Endothelial cell of umbilical vein (primary cell): Measurements from ENCODE around the gene IL32. TPM values are rescaled to one million over a fixed set of nuclear protein-coding genes. Genes with fewer than 3 reads are reported as not detected.
A peak's percentile ranks its signal among the peaks of the same experiment; 100 is the strongest.

ENCODE experiments used
- BruUV-seq: library from RNA; stranded (reverse); fragments of 400-500 nt; replicated peaks from 2 replicates; lab custom pipeline; 2021; lab: Mats Ljungman, UMichigan
- CTCF ChIA-PET: fragments of 300-600, 350-600 bp; sonication (Branson Sonifier 250); formaldehyde crosslinking; loops from one replicate; lab custom pipeline; 2021; ENCODE audit warnings: antibody characterized with exemption, inconsistent platforms; lab: Charles Lee
- POLR2A ChIA-PET: fragments of 300-600, 350-600 bp; sonication (Branson Sonifier 250); formaldehyde crosslinking; loops from one replicate; lab custom pipeline; 2021; ENCODE audit warnings: antibody characterized with exemption, inconsistent platforms; lab: Charles Lee
- DNase-seq: peaks from one replicate; pipeline ENCODE4 v3.0.0-alpha.2; 2011; ENCODE audit warnings: low read depth, low spot score
- FAIRE-seq: peaks from 2 replicates; lab custom pipeline; 2011; peaks lifted over from hg19 to GRCh38; lab: Jason Lieb, UNC
- H2AFZ ChIP-seq: 2 replicates; pipeline ENCODE4 v1.6.0; 2012; ENCODE audit warnings: low read depth, low read length, control low read depth, inconsistent platforms
- H3K27ac ChIP-seq: 2 replicates; pipeline ENCODE4 v1.5.1; 2011; ENCODE audit warnings: low read depth, mild to moderate bottlenecking, control low read depth, low read length, moderate library complexity; ENCODE audit not compliant: insufficient read depth
- H3K27me3 ChIP-seq, 2 experiments: 2 replicates each; pipeline versions ENCODE4 v1.6.0 to v1.6.1; 2011; ENCODE audit warnings: low read length in 2 of 2, mixed read lengths in 1 of 2; ENCODE audit not compliant: control insufficient read depth in 2 of 2, insufficient read depth in 2 of 2
- H3K36me3 ChIP-seq, 2 experiments: 2 replicates in 1 of 2; 3 replicates in 1 of 2; pipeline ENCODE4 v1.5.1; 2011; ENCODE audit warnings: low read length in 2 of 2, mild to moderate bottlenecking in 1 of 2, moderate library complexity in 1 of 2; ENCODE audit not compliant: control insufficient read depth in 2 of 2, insufficient read depth in 2 of 2; ENCODE audit errors: extremely low read depth in 1 of 2
- H3K4me1 ChIP-seq: 3 replicates; pipeline ENCODE4 v1.5.1; 2011; ENCODE audit warnings: mild to moderate bottlenecking, low read length; ENCODE audit not compliant: control insufficient read depth, insufficient read depth; ENCODE audit errors: extremely low read depth
- H3K4me2 ChIP-seq: 2 replicates; pipeline ENCODE4 v1.6.1; 2011; ENCODE audit warnings: low read length, control low read depth, mixed read lengths; ENCODE audit not compliant: insufficient read depth
- H3K4me3 ChIP-seq, 3 experiments: fragments of 200-600 bp in 1 of 3; sonication (generic), shearing (Covaris generic) in 1 of 3; replicated peaks in 1 of 3; 2 replicates each; pipeline ENCODE4 v1.5.1; 2011 to 2016; ENCODE audit warnings: control low read depth in 3 of 3, low read length in 3 of 3, mild to moderate bottlenecking in 2 of 3, inconsistent platforms in 1 of 3, low read depth in 1 of 3, moderate library complexity in 1 of 3; ENCODE audit not compliant: insufficient read depth in 1 of 3
- H3K79me2 ChIP-seq: 2 replicates; pipeline ENCODE4 v1.6.0; 2012; ENCODE audit warnings: low read length, inconsistent platforms; ENCODE audit not compliant: control insufficient read depth, insufficient read depth
- H3K9ac ChIP-seq: replicated peaks from 2 replicates; pipeline ENCODE3; 2011; ENCODE audit warnings: low read length, control low read depth; ENCODE audit not compliant: insufficient read depth; ENCODE audit errors: extremely low read depth
- H3K9me1 ChIP-seq: replicated peaks from 3 replicates; pipeline ENCODE4 v1.6.0; 2011; ENCODE audit warnings: mild to moderate bottlenecking, low read length; ENCODE audit not compliant: control insufficient read depth, insufficient read depth; ENCODE audit errors: extremely low read depth
- H3K9me3 ChIP-seq: replicated peaks from 2 replicates; pipeline ENCODE4 v1.5.1; 2012; ENCODE audit warnings: low read length, inconsistent platforms; ENCODE audit not compliant: control insufficient read depth, insufficient read depth
- H4K20me1 ChIP-seq: replicated peaks from 2 replicates; pipeline ENCODE3; 2011; ENCODE audit warnings: mild to moderate bottlenecking, low read length; ENCODE audit not compliant: control insufficient read depth, insufficient read depth; ENCODE audit errors: extremely low read depth
- EZH2 ChIP-seq: IDR thresholded peaks from 2 replicates; pipeline ENCODE4 v1.6.1; 2012; ENCODE audit warnings: borderline replicate concordance, low read depth, mild to moderate bottlenecking, moderate library complexity, low read length, inconsistent platforms; ENCODE audit not compliant: severe bottlenecking
- FOS ChIP-seq: IDR thresholded peaks from 2 replicates; pipeline ENCODE4 v1.6.1; 2011; ENCODE audit warnings: mild to moderate bottlenecking, low read length, moderate library complexity, borderline replicate concordance; ENCODE audit not compliant: insufficient read depth
- GATA2 ChIP-seq: IDR thresholded peaks from 2 replicates; pipeline ENCODE4 v1.7.0; 2011; ENCODE audit warnings: low read depth, mild to moderate bottlenecking, moderate library complexity, mixed read lengths, low read length; ENCODE audit not compliant: insufficient read length, insufficient read depth
- JUN ChIP-seq: IDR thresholded peaks from 2 replicates; pipeline ENCODE4 v1.6.1; 2011; ENCODE audit warnings: borderline replicate concordance, low read depth; ENCODE audit not compliant: insufficient read length, insufficient read depth
- MYC ChIP-seq: IDR thresholded peaks from one replicate; pipeline ENCODE4 v1.6.1; 2011; ENCODE audit warnings: mild to moderate bottlenecking, low read depth, low read length
- POLR2A ChIP-seq: IDR thresholded peaks from 2 replicates; pipeline ENCODE4 v1.6.1; 2012; ENCODE audit warnings: low read depth, mild to moderate bottlenecking, control low read depth, low read length
- POLR2AphosphoS5 ChIP-seq: IDR thresholded peaks from 2 replicates; pipeline ENCODE4 v1.6.1; 2012; ENCODE audit warnings: low read depth, mild to moderate bottlenecking, control low read depth, low read length, moderate library complexity; ENCODE audit not compliant: insufficient read depth
- dilution Hi-C: fragments of 300-500 bp; cut with MboI; formaldehyde crosslinking; loops from one replicate; pipeline ENCODE4 v1.15.0; 2019; ENCODE audit warnings: low sequenced_read_pairs; ENCODE audit not compliant: extremely low pct_ligation_motif_present
- intact Hi-C: fragments of 100-400 bp; cut with micrococcal nuclease; formaldehyde crosslinking; loops from one replicate; pipeline ENCODE4 v1.10.0; 2022
- polyA plus RNA-seq, 4 experiments: library from polyadenylated mRNA; depleted of rRNA in 3 of 4; stranded (reverse) in 3 of 4; unstranded in 1 of 4; fragments of >200 nt; gene quantifications; 2 replicates each; pipeline versions ENCODE4 v1.2.1 to v1.2.3, GENCODE V29; 2011 to 2012; ENCODE audit warnings: missing spikeins in 1 of 4
- total RNA-seq: library from RNA; stranded (reverse); gene quantifications from 2 replicates; pipeline ENCODE4 v1.2.3, GENCODE V29; 2021
- TF ChIP-seq, protein P1 (sequence below): IDR thresholded peaks from 2 replicates; pipeline ENCODE4 v1.6.1; 2011; ENCODE audit not compliant: insufficient read depth, insufficient read length
- TF ChIP-seq, protein P2 (sequence below), 2 donors: IDR thresholded peaks; 1 replicate in 1 of 2; 2 replicates in 1 of 2; pipeline ENCODE4 v1.5.1; 2011; ENCODE audit warnings: low read length in 2 of 2, mild to moderate bottlenecking in 2 of 2, moderate library complexity in 2 of 2, control low read depth in 1 of 2, inconsistent platforms in 1 of 2, low read depth in 1 of 2; ENCODE audit not compliant: insufficient read depth in 1 of 2; ENCODE audit errors: extremely low read depth in 1 of 2

IL32 gene
- total and polyA plus RNA-seq, 2 donors (not counting 3 experiments of a cell fraction or from before 2014, with no cell fraction given), result 55.7 to 336 TPM

DNA sequence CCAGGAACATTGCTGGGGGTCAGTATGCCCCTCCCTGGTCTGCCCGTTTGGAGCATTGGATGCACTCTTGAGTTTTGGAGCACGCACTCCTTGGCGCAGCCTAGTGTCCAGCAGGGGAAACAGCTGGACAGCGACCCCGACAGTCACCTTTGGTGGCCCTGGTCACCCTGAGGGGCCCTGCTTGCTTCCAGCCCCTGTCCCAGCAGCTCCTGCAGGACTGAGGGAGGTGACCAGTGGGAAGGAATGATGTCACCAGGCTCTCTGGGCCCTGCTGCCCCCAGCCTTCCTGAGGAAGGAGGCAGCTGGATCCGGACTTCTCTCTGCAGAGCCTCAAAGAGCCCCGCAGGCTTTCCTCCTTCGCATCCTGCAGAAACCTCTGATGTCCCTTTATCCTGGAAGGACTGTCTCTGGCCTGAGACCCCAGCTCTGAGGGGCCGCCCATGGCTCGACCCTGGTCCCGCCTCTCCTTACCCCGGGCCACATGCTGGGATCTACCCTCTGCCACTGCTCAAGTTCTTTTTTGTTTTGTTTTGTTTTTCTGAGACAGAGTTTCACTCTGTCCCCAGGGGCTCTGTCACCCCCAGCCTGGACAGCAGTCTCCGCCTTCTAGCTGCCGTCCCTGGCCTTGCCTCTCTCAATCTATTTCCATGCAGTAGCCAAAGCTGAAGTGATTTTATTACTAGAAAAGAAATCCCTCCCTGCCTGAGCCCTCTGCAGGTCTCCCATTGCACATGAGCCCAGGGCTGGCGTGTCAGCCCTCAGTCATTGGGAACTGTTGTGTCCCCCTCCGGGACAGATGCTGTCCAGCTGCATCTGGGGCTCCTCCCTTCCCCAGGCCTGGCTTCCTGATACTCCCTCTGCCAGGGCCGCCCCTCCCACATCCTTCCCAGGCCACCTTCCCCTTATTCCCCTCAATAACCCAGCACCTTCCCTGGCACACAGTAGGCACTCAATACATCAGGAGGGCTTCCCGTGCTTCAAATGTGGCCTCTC, 22.1 kb downstream of the IL32 start:
- FAIRE-seq, result peak; percentile 95
- DNase-seq, result peak; percentile 89
- H3K4me1 ChIP-seq, result peaks cover 25% of the 10 kb centered on the region
- H2AFZ ChIP-seq, result peak overlapping the region; percentile 5
- H4K20me1 ChIP-seq, result no peaks in the 10 kb centered on the region
- BruUV-seq, result no TSS peak
- no peaks in the 10 kb centered on the region for H3K9me3 ChIP-seq
- intact Hi-C loops, result loop anchor here (1.0 to 2.0 kb wide), 4 partner anchors 15 to 37 kb away; partner anchors contain the start of gene IL32
- no peaks in the 10 kb centered on the region for H3K27me3 ChIP-seq
- H3K4me3 ChIP-seq, result peak overlapping the region in 1 of 3 experiments; percentile 5
- H3K9ac ChIP-seq, result peak overlapping the region; percentile 42
- H3K36me3 ChIP-seq, result no peaks in the 10 kb centered on the region
- no peak for TF ChIP-seq MYC
- TF ChIP-seq FOS, result no peak
- peak; percentile 71 for TF ChIP-seq JUN
- TF ChIP-seq, protein P1, sequence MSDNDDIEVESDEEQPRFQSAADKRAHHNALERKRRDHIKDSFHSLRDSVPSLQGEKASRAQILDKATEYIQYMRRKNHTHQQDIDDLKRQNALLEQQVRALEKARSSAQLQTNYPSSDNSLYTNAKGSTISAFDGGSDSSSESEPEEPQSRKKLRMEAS, result no peak
- peak; percentile 52 for TF ChIP-seq POLR2A
- TF ChIP-seq, protein P2, sequence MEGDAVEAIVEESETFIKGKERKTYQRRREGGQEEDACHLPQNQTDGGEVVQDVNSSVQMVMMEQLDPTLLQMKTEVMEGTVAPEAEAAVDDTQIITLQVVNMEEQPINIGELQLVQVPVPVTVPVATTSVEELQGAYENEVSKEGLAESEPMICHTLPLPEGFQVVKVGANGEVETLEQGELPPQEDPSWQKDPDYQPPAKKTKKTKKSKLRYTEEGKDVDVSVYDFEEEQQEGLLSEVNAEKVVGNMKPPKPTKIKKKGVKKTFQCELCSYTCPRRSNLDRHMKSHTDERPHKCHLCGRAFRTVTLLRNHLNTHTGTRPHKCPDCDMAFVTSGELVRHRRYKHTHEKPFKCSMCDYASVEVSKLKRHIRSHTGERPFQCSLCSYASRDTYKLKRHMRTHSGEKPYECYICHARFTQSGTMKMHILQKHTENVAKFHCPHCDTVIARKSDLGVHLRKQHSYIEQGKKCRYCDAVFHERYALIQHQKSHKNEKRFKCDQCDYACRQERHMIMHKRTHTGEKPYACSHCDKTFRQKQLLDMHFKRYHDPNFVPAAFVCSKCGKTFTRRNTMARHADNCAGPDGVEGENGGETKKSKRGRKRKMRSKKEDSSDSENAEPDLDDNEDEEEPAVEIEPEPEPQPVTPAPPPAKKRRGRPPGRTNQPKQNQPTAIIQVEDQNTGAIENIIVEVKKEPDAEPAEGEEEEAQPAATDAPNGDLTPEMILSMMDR (IDR thresholded peaks at IDR 0.05; ENCODE audit: extremely low read depth in 1 of 2, insufficient read depth in 1 of 2, low read depth in 1 of 2, low read length in 2 of 2), result peak; percentile 3 to 23
- TF ChIP-seq POLR2AphosphoS5, result peak; percentile 87
- TF ChIP-seq EZH2, result no peak
- no peak for TF ChIP-seq GATA2
- peak overlapping the region; percentile 73 for H3K27ac ChIP-seq
- ChIA-PET POLR2A (no interaction called here), CTCF (interaction anchor here (1.0 to 5.1 kb wide), 14 partner anchors 10 to 79 kb away, joined by 3 to 29 read pairs (median 5); partner anchors contain the start of genes IL32 and ZNF213)
- dilution Hi-C loops, result no loop called here
- H3K79me2 ChIP-seq, result no peaks in the 10 kb centered on the region
- no peaks in the 10 kb centered on the region for H3K9me1 ChIP-seq
- H3K4me2 ChIP-seq, result peak overlapping the region; percentile 23
